ENCODE data around the gene FOXE1. TPM values are rescaled to one million over a fixed set of nuclear protein-coding genes. Genes with fewer than 3 reads are reported as not detected.

The FOXE1 gene
- total RNA-seq, 1 donor from 2014 or later, result not detected

GRCh38 chr9:97874624-97875023, 21.6 kb downstream of the FOXE1 start:
- Histone ChIP-seq H3K4me1 (peaks cover 10% of the 10 kb centered on the region), H3K27ac (replicated peaks) (no peak overlapping the region), H3K4me3 (no peak overlapping the region), H3K9me3 (replicated peaks) (no peaks in the 10 kb centered on the region), H3K27me3 (ENCODE audit: low read depth) (no peaks in the 10 kb centered on the region), H3K36me3 (no peaks in the 10 kb centered on the region)
- no peak for TF ChIP-seq CTCF (IDR thresholded peaks at IDR 0.05; ENCODE audit: borderline replicate concordance)
- intact Hi-C loops (cut with micrococcal nuclease), result no loop called here
- no peak for DNase-seq

GRCh38 chr9:97875111-97875510, 22.1 kb downstream of the FOXE1 start:
- Histone ChIP-seq H3K36me3 (no peaks in the 10 kb centered on the region), H3K4me3 (no peak overlapping the region), H3K27me3 (ENCODE audit: low read depth) (no peaks in the 10 kb centered on the region), H3K27ac (replicated peaks) (no peak overlapping the region), H3K4me1 (peaks cover 10% of the 10 kb centered on the region), H3K9me3 (replicated peaks) (no peaks in the 10 kb centered on the region)
- intact Hi-C loops (cut with micrococcal nuclease), result no loop called here
- no peak for DNase-seq
- no peak for TF ChIP-seq CTCF (IDR thresholded peaks at IDR 0.05; ENCODE audit: borderline replicate concordance)

GRCh38 chr9:97876061-97876460, 23.0 kb downstream of the FOXE1 start:
- DNase-seq, result no peak
- TF ChIP-seq CTCF (IDR thresholded peaks at IDR 0.05; ENCODE audit: borderline replicate concordance), result no peak
- peaks cover 10% of the 10 kb centered on the region for H3K4me1 ChIP-seq
- no peaks in the 10 kb centered on the region for H3K36me3 ChIP-seq
- H3K27ac ChIP-seq (replicated peaks), result no peak overlapping the region
- no peak overlapping the region for H3K4me3 ChIP-seq
- H3K9me3 ChIP-seq (replicated peaks), result no peaks in the 10 kb centered on the region
- intact Hi-C loops (cut with micrococcal nuclease), result no loop called here
- H3K27me3 ChIP-seq (ENCODE audit: low read depth), result no peaks in the 10 kb centered on the region

- no peak for DNase-seq
- H3K4me1 ChIP-seq, result peaks cover 10% of the 10 kb centered on the region
- H3K27me3 ChIP-seq (ENCODE audit: low read depth), result no peaks in the 10 kb centered on the region
- intact Hi-C loops (cut with micrococcal nuclease), result no loop called here
- no peaks in the 10 kb centered on the region for H3K36me3 ChIP-seq
- H3K9me3 ChIP-seq (replicated peaks), result no peaks in the 10 kb centered on the region
- TF ChIP-seq CTCF (IDR thresholded peaks at IDR 0.05; ENCODE audit: borderline replicate concordance), result no peak
- no peak overlapping the region for H3K27ac ChIP-seq (replicated peaks)
- H3K4me3 ChIP-seq, result no peak overlapping the region
Measured at GRCh38 chr9:97880336-97880735, 27.3 kb downstream of the FOXE1 start.

- Histone ChIP-seq H3K27ac (replicated peaks) (no peak overlapping the region), H3K27me3 (ENCODE audit: low read depth) (peaks cover 12% of the 10 kb centered on the region), H3K4me1 (no peaks in the 10 kb centered on the region), H3K36me3 (no peaks in the 10 kb centered on the region), H3K4me3 (no peak overlapping the region), H3K9me3 (replicated peaks) (peaks cover 19% of the 10 kb centered on the region)
- intact Hi-C loops (cut with micrococcal nuclease), result no loop called here
- DNase-seq, result no peak
- TF ChIP-seq CTCF (IDR thresholded peaks at IDR 0.05; ENCODE audit: borderline replicate concordance), result peak; percentile 58
Measured at GRCh38 chr9:97889941-97890887, 37.2 kb downstream of the FOXE1 start.

Data from left ventricle myocardium inferior (tissue), 1 donor.